Kidney epithelial cell (primary cell): Measurements from ENCODE around the gene TFCP2L1. TPM values are rescaled to one million over a fixed set of nuclear protein-coding genes. Genes with fewer than 3 reads are reported as not detected.

Experiments used
- DNase-seq: peaks from one replicate; pipeline ENCODE4 v3.0.0-alpha.2; 2010; ENCODE audit warnings: low read depth
- H3K27me3 ChIP-seq: 2 replicates; pipeline ENCODE4 v1.6.0; 2011; ENCODE audit warnings: low read length; ENCODE audit not compliant: control insufficient read depth, insufficient read depth
- H3K36me3 ChIP-seq: 2 replicates; pipeline ENCODE4 v1.5.1; 2011; ENCODE audit warnings: low read length; ENCODE audit not compliant: control insufficient read depth, insufficient read depth
- H3K4me3 ChIP-seq: 2 replicates; pipeline ENCODE4 v1.5.1; 2011; ENCODE audit warnings: low read depth, mild to moderate bottlenecking, control low read depth, low read length
- CTCF ChIP-seq: IDR thresholded peaks from 2 replicates; pipeline ENCODE4 v1.5.1; 2011; ENCODE audit warnings: mild to moderate bottlenecking, moderate library complexity, low read length, control low read depth, inconsistent platforms; ENCODE audit not compliant: insufficient read depth, poor library complexity, severe bottlenecking
- total RNA-seq: library from RNA; depleted of rRNA; stranded (reverse); fragments of >200 nt; gene quantifications from 2 replicates; pipeline ENCODE4 v1.2.3, GENCODE V29; 2015

The TFCP2L1 gene
- total RNA-seq, 1 donor from 2014 or later: 4.5 TPM

- Histone ChIP-seq H3K36me3 (no peaks in the 10 kb centered on the region), H3K4me3 (no peak overlapping the region), H3K27me3 (no peaks in the 10 kb centered on the region)
- DNase-seq: no peak
- no peak for TF ChIP-seq CTCF
These were observed 93.5 kb downstream of the TFCP2L1 start for GRCh38 chr2:121191191-121192170.

- H3K4me3 ChIP-seq: no peak overlapping the region
- H3K27me3 ChIP-seq: no peaks in the 10 kb centered on the region
- no peak for DNase-seq
- no peak for TF ChIP-seq CTCF
- no peaks in the 10 kb centered on the region for H3K36me3 ChIP-seq
These were observed 95.2 kb downstream of the TFCP2L1 start for GRCh38 chr2:121189661-121190381.

GRCh38 chr2:121189011-121189410 lies 96.0 kb downstream of the TFCP2L1 start:
- no peak for DNase-seq
- H3K36me3 ChIP-seq: no peaks in the 10 kb centered on the region
- TF ChIP-seq CTCF: no peak
- H3K27me3 ChIP-seq: no peaks in the 10 kb centered on the region
- no peak overlapping the region for H3K4me3 ChIP-seq

GRCh38 chr2:121187982-121188411 lies 97.0 kb downstream of the TFCP2L1 start:
- no peak overlapping the region for H3K4me3 ChIP-seq
- no peak for DNase-seq
- no peak for TF ChIP-seq CTCF
- H3K36me3 ChIP-seq: no peaks in the 10 kb centered on the region
- H3K27me3 ChIP-seq: no peaks in the 10 kb centered on the region

GRCh38 chr2:121187351-121187981 lies 97.5 kb downstream of the TFCP2L1 start:
- no peak for TF ChIP-seq CTCF
- Histone ChIP-seq H3K4me3 (no peak overlapping the region), H3K36me3 (no peaks in the 10 kb centered on the region), H3K27me3 (no peaks in the 10 kb centered on the region)
- no peak for DNase-seq
